A673 (cell line): ENCODE results near the gene LIN54.

ENCODE experiments used
- EZH2 ChIP-seq: fragments of 200-600 bp; sonication (generic); IDR thresholded peaks from 2 replicates; pipeline ENCODE4 v1.6.1; 2017; ENCODE audit warnings: borderline replicate concordance, low read depth, mild to moderate bottlenecking, mixed read lengths, antibody characterized with exemption, low read length; ENCODE audit not compliant: poor library complexity, severe bottlenecking
- TF ChIP-seq, protein P1 (sequence below): fragments of 300-800, 200-600 bp; sonication (generic); conservative IDR thresholded peaks from 2 replicates; pipeline ENCODE4 v1.5.1; 2017; ENCODE audit warnings: low read depth, mild to moderate bottlenecking, antibody characterized with exemption, low read length, moderate library complexity, mixed read lengths

DNA sequence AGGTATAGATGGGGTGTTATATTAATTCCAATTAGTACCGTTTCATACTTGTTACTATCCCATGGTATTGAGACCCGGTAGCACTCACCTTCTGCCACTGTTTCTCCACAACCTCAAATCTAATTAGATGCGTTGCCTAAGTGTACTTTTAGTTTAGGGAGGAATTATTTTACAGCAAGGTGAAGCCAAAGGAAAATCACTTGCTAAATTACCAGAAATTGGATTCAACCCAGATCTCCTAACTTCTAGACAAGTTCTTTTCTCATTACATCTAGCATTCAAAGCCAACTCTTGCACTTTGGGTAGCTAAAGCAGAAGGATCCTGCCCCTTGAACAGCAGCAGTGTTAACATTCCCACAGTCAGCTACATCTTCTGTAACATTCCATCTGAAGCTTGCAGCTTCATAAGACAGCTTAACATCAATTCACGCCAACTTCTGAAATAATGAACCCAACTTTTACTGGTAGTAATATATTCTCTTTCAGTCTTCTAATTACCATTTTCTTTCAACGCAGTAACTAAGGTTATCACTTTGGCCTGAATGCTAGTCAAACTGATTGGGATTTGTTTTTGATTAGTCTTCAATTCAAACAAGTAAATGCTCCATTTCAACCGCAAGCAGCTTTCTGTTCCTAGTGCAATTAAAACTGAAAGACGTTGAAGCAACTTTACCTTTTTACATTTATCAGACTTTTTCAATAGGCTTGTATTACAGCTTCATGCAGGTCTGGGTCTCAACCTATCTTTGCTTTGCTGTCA, 118.7 kb downstream of the LIN54 start:
- TF ChIP-seq, protein P1, sequence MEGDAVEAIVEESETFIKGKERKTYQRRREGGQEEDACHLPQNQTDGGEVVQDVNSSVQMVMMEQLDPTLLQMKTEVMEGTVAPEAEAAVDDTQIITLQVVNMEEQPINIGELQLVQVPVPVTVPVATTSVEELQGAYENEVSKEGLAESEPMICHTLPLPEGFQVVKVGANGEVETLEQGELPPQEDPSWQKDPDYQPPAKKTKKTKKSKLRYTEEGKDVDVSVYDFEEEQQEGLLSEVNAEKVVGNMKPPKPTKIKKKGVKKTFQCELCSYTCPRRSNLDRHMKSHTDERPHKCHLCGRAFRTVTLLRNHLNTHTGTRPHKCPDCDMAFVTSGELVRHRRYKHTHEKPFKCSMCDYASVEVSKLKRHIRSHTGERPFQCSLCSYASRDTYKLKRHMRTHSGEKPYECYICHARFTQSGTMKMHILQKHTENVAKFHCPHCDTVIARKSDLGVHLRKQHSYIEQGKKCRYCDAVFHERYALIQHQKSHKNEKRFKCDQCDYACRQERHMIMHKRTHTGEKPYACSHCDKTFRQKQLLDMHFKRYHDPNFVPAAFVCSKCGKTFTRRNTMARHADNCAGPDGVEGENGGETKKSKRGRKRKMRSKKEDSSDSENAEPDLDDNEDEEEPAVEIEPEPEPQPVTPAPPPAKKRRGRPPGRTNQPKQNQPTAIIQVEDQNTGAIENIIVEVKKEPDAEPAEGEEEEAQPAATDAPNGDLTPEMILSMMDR: no peak
- TF ChIP-seq EZH2: no peak
